H9 (cell line): ENCODE data around the gene GSE1. TPM values are rescaled to one million over a fixed set of nuclear protein-coding genes. Genes with fewer than 3 reads are reported as not detected.

Experiments
- DNase-seq: peaks from one replicate; pipeline ENCODE4 v3.0.0-alpha.2; 2017
- H2AFZ ChIP-seq: one replicate; pipeline ENCODE4 v1.6.1; 2013; ENCODE audit warnings: mild to moderate bottlenecking, low read length, control low read depth, moderate library complexity
- H2AK5ac ChIP-seq: 2 replicates; pipeline ENCODE4 v1.6.1; 2013; ENCODE audit warnings: low read length, control low read depth, mixed read lengths; ENCODE audit not compliant: insufficient read length
- H2BK120ac ChIP-seq: one replicate; pipeline ENCODE4 v1.6.1; 2013; ENCODE audit warnings: low read depth, mild to moderate bottlenecking, low read length, control low read depth, inconsistent platforms; ENCODE audit not compliant: poor library complexity, severe bottlenecking
- H2BK12ac ChIP-seq: 2 replicates; pipeline ENCODE4 v1.6.1; 2013; ENCODE audit warnings: low read length, control low read depth, mixed read lengths, low read depth; ENCODE audit not compliant: insufficient read length
- H2BK15ac ChIP-seq: 2 replicates; pipeline ENCODE4 v1.6.1; 2013; ENCODE audit warnings: low read depth, low read length, control low read depth
- H2BK20ac ChIP-seq: one replicate; pipeline ENCODE4 v1.6.1; 2013; ENCODE audit warnings: low read depth, mild to moderate bottlenecking, low read length, control low read depth, inconsistent platforms; ENCODE audit not compliant: poor library complexity, severe bottlenecking
- H2BK5ac ChIP-seq: 2 replicates; pipeline ENCODE4 v1.6.1; 2013; ENCODE audit warnings: low read length, control low read depth, mixed read lengths; ENCODE audit not compliant: insufficient read length
- H3K14ac ChIP-seq: 2 replicates; pipeline ENCODE4 v1.6.1; 2013; ENCODE audit warnings: low read length, control low read depth; ENCODE audit not compliant: insufficient read depth
- H3K18ac ChIP-seq: 2 replicates; pipeline ENCODE4 v1.6.1; 2013; ENCODE audit warnings: low read depth, mild to moderate bottlenecking, mixed read lengths, low read length, control low read depth; ENCODE audit not compliant: insufficient read length
- H3K23ac ChIP-seq: 2 replicates; pipeline ENCODE4 v1.6.1; 2013; ENCODE audit warnings: low read length, control low read depth, mixed read lengths, low read depth; ENCODE audit not compliant: insufficient read length
- H3K23me2 ChIP-seq: 2 replicates; pipeline ENCODE4 v1.6.1; 2013; ENCODE audit warnings: low read depth, mild to moderate bottlenecking, mixed read lengths, low read length, control low read depth; ENCODE audit not compliant: insufficient read length, poor library complexity, severe bottlenecking
- H3K27ac ChIP-seq: 2 replicates; pipeline ENCODE4 v1.5.1; 2013; ENCODE audit warnings: low read length, control low read depth, mixed read lengths, low read depth; ENCODE audit not compliant: insufficient read length
- H3K27me3 ChIP-seq: 2 replicates; pipeline ENCODE4 v1.6.1; 2013; ENCODE audit warnings: low read length, control low read depth, inconsistent platforms; ENCODE audit not compliant: insufficient read depth
- H3K4ac ChIP-seq: 2 replicates; pipeline ENCODE4 v1.6.1; 2013; ENCODE audit warnings: low read depth, mild to moderate bottlenecking, control low read depth, inconsistent platforms, low read length, moderate library complexity
- H3K4me1 ChIP-seq: 2 replicates; pipeline ENCODE4 v1.6.1; 2013; ENCODE audit warnings: low read length, control low read depth, inconsistent platforms; ENCODE audit not compliant: insufficient read depth
- H3K4me2 ChIP-seq: 2 replicates; pipeline ENCODE4 v1.6.1; 2013; ENCODE audit warnings: low read length, control low read depth, mixed read lengths; ENCODE audit not compliant: insufficient read length, insufficient read depth
- H3K56ac ChIP-seq: 2 replicates; pipeline ENCODE4 v1.6.1; 2013; ENCODE audit warnings: low read depth, mild to moderate bottlenecking, mixed read lengths, low read length, control low read depth; ENCODE audit not compliant: insufficient read length
- H3K79me1 ChIP-seq: 2 replicates; pipeline ENCODE4 v1.6.1; 2013; ENCODE audit warnings: low read depth, mild to moderate bottlenecking, moderate library complexity, low read length, control low read depth, inconsistent platforms; ENCODE audit not compliant: insufficient read depth, poor library complexity, severe bottlenecking
- H3K79me2 ChIP-seq: 2 replicates; pipeline ENCODE4 v1.6.1; 2013; ENCODE audit warnings: low read length, control low read depth, inconsistent platforms; ENCODE audit not compliant: insufficient read depth
- H3K9ac ChIP-seq: 2 replicates; pipeline ENCODE4 v1.6.1; 2013; ENCODE audit warnings: low read length, control low read depth, mixed read lengths; ENCODE audit not compliant: insufficient read length; ENCODE audit errors: extremely low read depth
- H3K9me3 ChIP-seq: one replicate; pipeline ENCODE4 v1.6.1; 2013; ENCODE audit warnings: low read depth, low read length, inconsistent platforms; ENCODE audit not compliant: control insufficient read depth
- H3T11ph ChIP-seq: one replicate; pipeline ENCODE4 v1.6.1; 2013; ENCODE audit warnings: mild to moderate bottlenecking, low read length, control low read depth, inconsistent platforms
- H4K20me1 ChIP-seq: one replicate; pipeline ENCODE4 v1.6.1; 2013; ENCODE audit not compliant: control insufficient read depth, insufficient read length, insufficient read depth
- H4K5ac ChIP-seq: 2 replicates; pipeline ENCODE4 v1.6.1; 2013; ENCODE audit warnings: low read depth, mild to moderate bottlenecking, mixed read lengths, low read length, control low read depth; ENCODE audit not compliant: insufficient read length
- H4K8ac ChIP-seq: replicated peaks from 2 replicates; pipeline ENCODE4 v1.6.1; 2013; ENCODE audit warnings: low read length, control low read depth, mixed read lengths, low read depth; ENCODE audit not compliant: insufficient read length
- H4K91ac ChIP-seq: 2 replicates; pipeline ENCODE4 v1.6.1; 2013; ENCODE audit warnings: low read depth, mild to moderate bottlenecking, moderate library complexity, mixed read lengths, low read length, control low read depth; ENCODE audit not compliant: insufficient read length
- H3K27ac Mint-ChIP-seq, 3 experiments: 2 replicates in 2 of 3; 3 replicates in 1 of 3; pipeline ENCODE4 v1.8.0; 2020 to 2021; ENCODE audit warnings: mixed read lengths in 3 of 3, mild to moderate bottlenecking in 1 of 3, moderate library complexity in 1 of 3
- H3K27me3 Mint-ChIP-seq: 2 replicates; pipeline ENCODE4 v1.8.0; 2021; ENCODE audit warnings: low read depth, mild to moderate bottlenecking, moderate library complexity, mixed read lengths
- H3K36me3 Mint-ChIP-seq, 3 experiments: 2 replicates in 2 of 3; 3 replicates in 1 of 3; pipeline ENCODE4 v1.8.0; 2020 to 2021; ENCODE audit warnings: low read depth in 3 of 3, mixed read lengths in 3 of 3; ENCODE audit not compliant: insufficient read depth in 1 of 3
- H3K4me1 Mint-ChIP-seq, 2 experiments: 2 replicates each; pipeline ENCODE4 v1.8.0; 2020; ENCODE audit warnings: mixed read lengths in 2 of 2
- H3K4me3 Mint-ChIP-seq, 2 experiments: 2 replicates in 1 of 2; 3 replicates in 1 of 2; pipeline ENCODE4 v1.8.0; 2020 to 2021; ENCODE audit warnings: mild to moderate bottlenecking in 2 of 2, mixed read lengths in 2 of 2, moderate library complexity in 1 of 2
- H3K9me3 Mint-ChIP-seq, 2 experiments: 2 replicates in 1 of 2; 3 replicates in 1 of 2; pipeline ENCODE4 v1.8.0; 2020; ENCODE audit warnings: mild to moderate bottlenecking in 2 of 2, mixed read lengths in 2 of 2, moderate library complexity in 1 of 2
- CTCF ChIP-seq: fragments of 200-600 bp; sonication (generic); conservative IDR thresholded peaks from 3 replicates; pipeline ENCODE4 v1.8.0; 2021; ENCODE audit warnings: antibody characterized with exemption, mild to moderate bottlenecking
- WGBS: extraction: QIAGEN DNeasy Blood & Tissue Kit; methylation state at CpG from one replicate; pipeline ENCODE4 v1.1.7; 2013; ENCODE audit warnings: missing lambda C conversion rate, low lambda C conversion rate, mixed read lengths; ENCODE audit not compliant: insufficient read length; ENCODE audit errors: extremely low coverage; 5-methylcytosine and 5-hydroxymethylcytosine counted together
- total RNA-seq: library from RNA; stranded (reverse); gene quantifications from 2 replicates; pipeline ENCODE4 v1.2.1, GENCODE V29; 2021

The GSE1 gene
- total RNA-seq, 1 experiment from 2014 or later = 125 TPM

- H2BK120ac ChIP-seq = no peak overlapping the region
- peak overlapping the region in 2 of 3 experiments; percentile 27 to 58; a peak in 3 of 7 replicates for H3K27ac Mint-ChIP-seq
- H3K56ac ChIP-seq = no peak overlapping the region
- no peak overlapping the region for H2BK15ac ChIP-seq
- H2AFZ ChIP-seq = no peak overlapping the region
- H2BK20ac ChIP-seq = no peak overlapping the region
- peaks cover 57 to 92% (median 91%) of the 10 kb centered on the region in 3 experiments for H3K36me3 Mint-ChIP-seq
- H3T11ph ChIP-seq = no peak overlapping the region
- H4K5ac ChIP-seq = no peak overlapping the region
- H3K23ac ChIP-seq = no peak overlapping the region
- H3K4me2 ChIP-seq = no peak overlapping the region
- no peak for TF ChIP-seq CTCF
- H3K4me3 Mint-ChIP-seq = no peak overlapping the region
- no peak overlapping the region for H4K8ac ChIP-seq
- no peaks in the 10 kb centered on the region for H3K23me2 ChIP-seq
- no peaks in the 10 kb centered on the region for H3K9me3 ChIP-seq
- H3K79me2 ChIP-seq = no peaks in the 10 kb centered on the region
- no peak overlapping the region for H2BK5ac ChIP-seq
- H3K9ac ChIP-seq = no peak overlapping the region
- H3K14ac ChIP-seq = no peak overlapping the region
- WGBS = no CpG with 5 or more reads among the region's 27 CpGs
- H3K27me3 Mint-ChIP-seq = no peaks in the 10 kb centered on the region; the same call in 1 of the 2 replicates
- no peak overlapping the region for H3K27ac ChIP-seq
- peaks cover 2% of the 10 kb centered on the region in 2 experiments; a peak in 3 of 4 replicates for H3K4me1 Mint-ChIP-seq
- peaks cover 2% of the 10 kb centered on the region for H4K20me1 ChIP-seq
- H3K9me3 Mint-ChIP-seq = no peaks in the 10 kb centered on the region
- H2AK5ac ChIP-seq = no peak overlapping the region
- no peak for DNase-seq
- H3K27me3 ChIP-seq = no peaks in the 10 kb centered on the region
- H3K4ac ChIP-seq = no peak overlapping the region
- no peak overlapping the region for H3K18ac ChIP-seq
- H3K79me1 ChIP-seq = no peaks in the 10 kb centered on the region
- H2BK12ac ChIP-seq = no peak overlapping the region
- no peak overlapping the region for H4K91ac ChIP-seq
- H3K4me1 ChIP-seq = no peaks in the 10 kb centered on the region
These were observed 51.7 kb downstream of the GSE1 start for GRCh38 chr16:85664580-85665372.
